IPS-15b (cell line): ENCODE results near the gene UBAC1.
A peak's percentile ranks its signal among the peaks of the same experiment; 100 is the strongest.

Experiments
- H3K27me3 ChIP-seq: one replicate; pipeline ENCODE4 v1.6.1; 2013; ENCODE audit warnings: low read length; ENCODE audit not compliant: control insufficient read depth, insufficient read depth
- H3K36me3 ChIP-seq: one replicate; pipeline ENCODE4 v1.6.1; 2013; ENCODE audit warnings: low read length; ENCODE audit not compliant: control insufficient read depth, insufficient read depth
- H3K4me1 ChIP-seq: one replicate; pipeline ENCODE4 v1.6.1; 2013; ENCODE audit warnings: mild to moderate bottlenecking, low read length; ENCODE audit not compliant: control insufficient read depth, insufficient read depth
- H3K4me3 ChIP-seq: one replicate; pipeline ENCODE4 v1.5.1; 2013; ENCODE audit warnings: low read depth, low read length
- H3K9ac ChIP-seq: one replicate; pipeline ENCODE4 v1.6.1; 2013; ENCODE audit warnings: low read depth, mild to moderate bottlenecking, low read length
- H3K9me3 ChIP-seq: one replicate; pipeline ENCODE4 v1.6.1; 2013; ENCODE audit warnings: mild to moderate bottlenecking, low read length; ENCODE audit not compliant: control insufficient read depth, insufficient read depth

The UBAC1 gene

GRCh38 chr9:136002881-136003280 is 41.7 kb upstream of the UBAC1 start:
- Histone ChIP-seq H3K9me3 (no peaks in the 10 kb centered on the region), H3K4me1 (peaks cover 2% of the 10 kb centered on the region), H3K36me3 (no peaks in the 10 kb centered on the region), H3K27me3 (no peaks in the 10 kb centered on the region), H3K9ac (no peak overlapping the region), H3K4me3 (no peak overlapping the region)

- Histone ChIP-seq H3K36me3 (no peaks in the 10 kb centered on the region), H3K9me3 (no peaks in the 10 kb centered on the region), H3K4me3 (no peak overlapping the region), H3K4me1 (peaks cover 2% of the 10 kb centered on the region), H3K9ac (no peak overlapping the region), H3K27me3 (no peaks in the 10 kb centered on the region)
Observed at GRCh38 chr9:136002215-136002614, 41.0 kb upstream of the UBAC1 start.

GRCh38 chr9:136001231-136001630 is 40.1 kb upstream of the UBAC1 start:
- Histone ChIP-seq H3K36me3 (no peaks in the 10 kb centered on the region), H3K9me3 (no peaks in the 10 kb centered on the region), H3K9ac (no peak overlapping the region), H3K4me3 (no peak overlapping the region), H3K4me1 (peaks cover 2% of the 10 kb centered on the region), H3K27me3 (no peaks in the 10 kb centered on the region)

- Histone ChIP-seq H3K9me3 (no peaks in the 10 kb centered on the region), H3K4me1 (no peaks in the 10 kb centered on the region), H3K36me3 (no peaks in the 10 kb centered on the region), H3K27me3 (no peaks in the 10 kb centered on the region), H3K9ac (no peak overlapping the region), H3K4me3 (no peak overlapping the region)
Observed at GRCh38 chr9:135998410-135999071, 37.4 kb upstream of the UBAC1 start.

- no peaks in the 10 kb centered on the region for H3K27me3 ChIP-seq
Observed at GRCh38 chr9:135998016-135998380, 36.8 kb upstream of the UBAC1 start.

GRCh38 chr9:135997090-135998015 is 36.2 kb upstream of the UBAC1 start:
- Histone ChIP-seq H3K9me3 (no peaks in the 10 kb centered on the region), H3K27me3 (no peaks in the 10 kb centered on the region), H3K9ac (no peak overlapping the region), H3K4me1 (no peaks in the 10 kb centered on the region), H3K36me3 (no peaks in the 10 kb centered on the region), H3K4me3 (no peak overlapping the region)

More at GRCh38 chr9:135998016-135998380, 36.8 kb upstream of the UBAC1 start:
- Histone ChIP-seq H3K36me3 (no peaks in the 10 kb centered on the region), H3K4me1 (no peaks in the 10 kb centered on the region), H3K4me3 (no peak overlapping the region), H3K9ac (no peak overlapping the region), H3K9me3 (no peaks in the 10 kb centered on the region)

- Histone ChIP-seq H3K27me3 (no peaks in the 10 kb centered on the region), H3K36me3 (no peaks in the 10 kb centered on the region), H3K4me1 (no peaks in the 10 kb centered on the region), H3K4me3 (no peak overlapping the region), H3K9me3 (no peaks in the 10 kb centered on the region), H3K9ac (no peak overlapping the region)
Observed at GRCh38 chr9:135995816-135996215, 34.6 kb upstream of the UBAC1 start.

GRCh38 chr9:135994501-135995192 is 33.5 kb upstream of the UBAC1 start:
- no peaks in the 10 kb centered on the region for H3K27me3 ChIP-seq

GRCh38 chr9:135993765-135994500 is 32.8 kb upstream of the UBAC1 start:
- Histone ChIP-seq H3K4me3 (no peak overlapping the region), H3K9me3 (no peaks in the 10 kb centered on the region), H3K4me1 (no peaks in the 10 kb centered on the region), H3K36me3 (no peaks in the 10 kb centered on the region), H3K27me3 (no peaks in the 10 kb centered on the region), H3K9ac (peak overlapping the region; percentile 47)

More at GRCh38 chr9:135994501-135995192, 33.5 kb upstream of the UBAC1 start:
- H3K36me3 ChIP-seq, result no peaks in the 10 kb centered on the region
- no peak overlapping the region for H3K4me3 ChIP-seq
- no peaks in the 10 kb centered on the region for H3K4me1 ChIP-seq
- no peaks in the 10 kb centered on the region for H3K9me3 ChIP-seq
- H3K9ac ChIP-seq, result no peak overlapping the region

GRCh38 chr9:135993409-135993742 is 32.2 kb upstream of the UBAC1 start:
- no peaks in the 10 kb centered on the region for H3K4me1 ChIP-seq

More at GRCh38 chr9:135993409-135993742, 32.2 kb upstream of the UBAC1 start:
- H3K4me3 ChIP-seq, result no peak overlapping the region
- no peaks in the 10 kb centered on the region for H3K9me3 ChIP-seq
- H3K36me3 ChIP-seq, result no peaks in the 10 kb centered on the region
- H3K27me3 ChIP-seq, result no peaks in the 10 kb centered on the region
- H3K9ac ChIP-seq, result peak overlapping the region; percentile 47
